IPS-NIHi7 (cell line): ENCODE data around the gene MTMR1.
A peak's percentile ranks its signal among the peaks of the same experiment; 100 is the strongest.

Source experiments
- DNase-seq: peaks from one replicate; pipeline ENCODE4 v3.0.0; 2012; ENCODE audit warnings: mixed read lengths; ENCODE audit errors: extremely low spot score

The MTMR1 gene

GRCh38 chrX:150762258-150763165 lies 69.3 kb downstream of the MTMR1 start:
- no peak for DNase-seq

GRCh38 chrX:150763303-150763797 lies 70.2 kb downstream of the MTMR1 start:
- no peak for DNase-seq

GRCh38 chrX:150763810-150764209 lies 70.6 kb downstream of the MTMR1 start:
- DNase-seq: no peak

- DNase-seq: no peak
These were observed 72.0 kb downstream of the MTMR1 start for GRCh38 chrX:150765237-150765636.

DNA sequence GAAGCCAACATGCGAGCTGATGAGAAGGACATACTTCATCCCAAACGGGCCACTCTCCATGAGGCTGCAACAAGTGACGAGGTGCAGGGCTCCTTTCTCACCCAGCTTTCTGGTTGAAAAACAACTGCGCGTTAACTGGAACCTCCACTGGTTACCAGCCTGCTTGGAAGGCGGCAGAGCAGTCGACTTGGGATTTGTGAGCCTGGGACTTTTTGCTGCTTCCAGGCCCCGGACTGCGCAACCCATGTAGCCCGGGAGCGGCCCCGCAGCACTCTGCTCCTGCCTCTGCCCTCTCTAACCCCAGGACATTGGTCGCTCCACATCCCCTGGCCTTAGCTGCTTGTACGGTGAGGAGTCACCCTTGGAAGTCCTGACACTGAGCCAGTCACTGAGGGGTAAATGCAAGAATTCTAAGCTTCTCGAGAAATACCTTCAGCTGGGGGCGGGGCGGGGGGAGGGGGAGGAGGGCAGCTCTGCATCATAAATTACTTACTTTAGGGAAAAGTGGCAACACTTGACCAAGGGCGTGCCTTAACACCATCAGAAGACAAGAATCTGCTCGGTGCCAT lies 72.7 kb downstream of the MTMR1 start:
- DNase-seq: no peak

DNA sequence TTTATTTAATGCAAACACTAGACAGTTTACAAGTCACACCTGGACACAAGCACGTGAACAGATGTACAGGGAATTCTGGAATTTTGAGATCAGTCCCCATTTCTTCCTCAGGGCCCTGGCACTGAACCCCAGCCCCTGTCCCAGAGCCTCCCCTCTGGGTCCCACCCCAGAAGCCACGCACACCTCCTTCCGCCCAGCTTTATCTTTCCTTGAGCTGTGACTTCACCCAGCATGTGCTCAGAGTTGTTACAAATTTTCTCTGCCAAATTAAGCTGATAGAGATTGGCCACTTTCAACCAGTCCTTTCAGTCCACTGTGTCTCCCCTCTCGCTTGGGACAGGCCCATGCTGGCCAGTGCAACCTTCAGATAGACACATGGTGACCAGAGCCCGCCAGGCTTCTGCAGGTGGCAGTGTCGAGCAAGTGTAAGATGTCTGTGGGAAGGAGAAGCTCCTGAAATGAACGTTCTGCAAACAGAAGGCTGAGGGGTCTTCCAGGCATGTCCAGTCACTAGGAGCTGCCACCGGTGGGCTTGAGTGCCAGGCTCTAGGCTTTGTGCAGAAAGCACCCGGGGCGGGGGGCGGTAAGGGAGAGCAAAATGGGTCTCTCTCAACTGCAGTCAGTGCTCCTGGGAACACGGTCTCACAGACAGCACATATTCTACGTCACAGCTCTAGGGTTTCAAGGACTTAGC lies 73.3 kb downstream of the MTMR1 start:
- DNase-seq: no peak

DNA sequence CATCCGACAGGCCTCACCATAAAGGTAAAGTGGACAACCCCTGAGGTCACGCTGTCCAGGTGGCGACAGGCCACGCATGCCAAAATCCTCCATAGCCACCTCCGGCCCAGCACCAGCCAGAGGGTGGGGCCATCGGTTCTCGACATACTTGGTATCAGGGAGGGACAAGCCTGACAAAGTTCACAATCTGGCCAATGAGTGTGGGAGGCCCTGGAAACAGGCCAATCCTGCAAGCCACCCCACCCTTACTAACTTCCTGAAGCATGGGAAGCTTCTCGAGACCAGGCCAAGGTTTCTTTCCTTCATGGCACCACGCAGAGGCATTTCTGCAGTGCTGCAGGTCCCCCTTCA lies 73.8 kb downstream of the MTMR1 start:
- DNase-seq: no peak

GRCh38 chrX:150767475-150768131 lies 74.4 kb downstream of the MTMR1 start:
- no peak for DNase-seq

GRCh38 chrX:150768132-150768485 lies 74.9 kb downstream of the MTMR1 start:
- DNase-seq: no peak

GRCh38 chrX:150768580-150769190 lies 75.5 kb downstream of the MTMR1 start:
- no peak for DNase-seq

DNA sequence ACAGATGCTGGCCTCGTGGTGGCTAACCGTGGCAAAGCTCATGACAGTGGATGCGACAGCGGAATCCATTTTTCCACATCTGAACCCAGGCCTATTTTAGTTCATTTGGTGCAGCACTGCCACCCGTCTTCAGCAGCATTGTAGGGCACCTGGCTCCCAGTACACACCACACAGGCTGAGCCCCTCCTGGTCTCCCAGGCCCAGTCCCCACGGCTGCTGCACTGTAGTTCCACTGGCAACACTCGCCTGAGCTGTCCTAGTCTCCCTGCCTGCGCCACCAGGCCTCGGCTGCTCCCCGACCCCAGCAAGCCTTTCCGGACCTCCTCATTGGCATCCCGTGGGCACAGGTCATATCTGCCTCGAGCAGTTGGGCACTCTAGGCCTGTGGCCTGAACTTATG lies 76.2 kb downstream of the MTMR1 start:
- DNase-seq: no peak

- no peak for DNase-seq
These were observed 77.4 kb downstream of the MTMR1 start for GRCh38 chrX:150770623-150771022.

- no peak for DNase-seq
These were observed 77.9 kb downstream of the MTMR1 start for GRCh38 chrX:150771116-150771515.

- peak; percentile 86 for DNase-seq
These were observed 79.2 kb downstream of the MTMR1 start for GRCh38 chrX:150772150-150772970.

DNA sequence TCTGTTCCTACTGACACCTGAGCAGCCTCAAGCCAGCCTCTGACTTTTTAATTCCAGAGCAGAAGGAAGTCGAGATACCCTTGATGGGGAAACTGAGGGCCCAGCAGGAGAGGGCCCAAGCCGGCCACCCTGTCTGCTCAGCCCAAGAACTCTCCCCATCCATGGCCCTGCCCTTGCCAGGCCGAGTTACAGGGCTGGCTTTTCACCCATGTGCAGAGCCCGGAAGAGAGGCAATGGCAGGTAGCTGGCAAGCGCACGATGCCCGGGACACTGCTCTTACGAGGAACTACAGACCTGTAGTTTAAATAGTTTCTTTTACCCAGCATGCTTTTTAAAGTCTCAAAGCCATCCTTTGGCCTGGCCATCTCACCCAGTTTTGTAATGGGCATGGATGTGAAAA lies 79.9 kb downstream of the MTMR1 start:
- DNase-seq: no peak

- DNase-seq: no peak
These were observed 80.4 kb downstream of the MTMR1 start for GRCh38 chrX:150773634-150774033.

- no peak for DNase-seq
These were observed 81.8 kb downstream of the MTMR1 start for GRCh38 chrX:150774798-150775568.

- DNase-seq: no peak
These were observed 82.6 kb downstream of the MTMR1 start for GRCh38 chrX:150775569-150776350.

GRCh38 chrX:150777328-150777992 lies 84.3 kb downstream of the MTMR1 start:
- DNase-seq: no peak
